ENCODE measurements around the gene SIPA1L2. TPM values are rescaled to one million over a fixed set of nuclear protein-coding genes. Genes with fewer than 3 reads are reported as not detected.
A peak's percentile ranks its signal among the peaks of the same experiment; 100 is the strongest.

SIPA1L2 gene
- total RNA-seq, 2 experiments from 2014 or later: 6.2 to 13.5 TPM

GRCh38 chr1:232636799-232637198, 6.9 kb upstream of the SIPA1L2 start:
- POLR2A ChIA-PET: no interaction called here
- CTCF ChIA-PET (ENCODE audit: unreplicated experiment): no interaction called here
- no TSS peak for BruUV-seq (replicated peaks)

GRCh38 chr1:232635778-232636356, 5.9 kb upstream of the SIPA1L2 start:
- Histone ChIP-seq H3K4me1 (ENCODE audit: insufficient read depth, low read length, poor library complexity, severe bottlenecking) (peaks cover 5% of the 10 kb centered on the region), H3K27ac (ENCODE audit: low read depth, low read length, poor library complexity, severe bottlenecking) (no peak overlapping the region), H3K4me3 (ENCODE audit: low read depth, low read length, poor library complexity, severe bottlenecking) (no peak overlapping the region), H3K79me2 (ENCODE audit: insufficient read depth, low read depth, low read length) (no peaks in the 10 kb centered on the region), H2AFZ (ENCODE audit: low read length) (no peak overlapping the region), H3K9me2 (ENCODE audit: insufficient read depth, low read length) (no peaks in the 10 kb centered on the region), H3K36me3 (ENCODE audit: insufficient read depth, low read length) (no peaks in the 10 kb centered on the region), H3K9me3 (ENCODE audit: low read length) (no peaks in the 10 kb centered on the region), H4K20me1 (ENCODE audit: insufficient read depth, low read length) (no peaks in the 10 kb centered on the region), H3K4me2 (ENCODE audit: low read length) (no peak overlapping the region)
- ChIA-PET POLR2A (no interaction called here), CTCF (ENCODE audit: unreplicated experiment) (no interaction called here)
- DNase-seq (ENCODE audit: low spot score): peak; percentile 78
- intact Hi-C loops (cut with micrococcal nuclease; ENCODE audit: unreplicated experiment): loop anchor here (2.0 to 10.0 kb wide), 3 partner anchors 169 to 606 kb away; partner anchors contain the start of genes MAP10 and NTPCR
- TF ChIP-seq CTCF (conservative IDR thresholded peaks at IDR 0.05; ENCODE audit: low read length) (peak; percentile 94), EZH2phosphoT487 (IDR thresholded peaks at IDR 0.05; ENCODE audit: borderline replicate concordance, low read depth, low read length) (no peak)
- BruUV-seq (replicated peaks): no TSS peak

More at GRCh38 chr1:232636799-232637198, 6.9 kb upstream of the SIPA1L2 start:
- Histone ChIP-seq H2AFZ (ENCODE audit: low read length) (no peak overlapping the region), H4K20me1 (ENCODE audit: insufficient read depth, low read length) (no peaks in the 10 kb centered on the region), H3K4me1 (ENCODE audit: insufficient read depth, low read length, poor library complexity, severe bottlenecking) (no peaks in the 10 kb centered on the region), H3K79me2 (ENCODE audit: insufficient read depth, low read depth, low read length) (no peaks in the 10 kb centered on the region), H3K4me2 (ENCODE audit: low read length) (no peak overlapping the region), H3K9me2 (ENCODE audit: insufficient read depth, low read length) (no peaks in the 10 kb centered on the region), H3K4me3 (ENCODE audit: low read depth, low read length, poor library complexity, severe bottlenecking) (no peak overlapping the region), H3K9me3 (ENCODE audit: low read length) (no peaks in the 10 kb centered on the region), H3K27ac (ENCODE audit: low read depth, low read length, poor library complexity, severe bottlenecking) (no peak overlapping the region), H3K36me3 (ENCODE audit: insufficient read depth, low read length) (no peaks in the 10 kb centered on the region)
- TF ChIP-seq EZH2phosphoT487 (IDR thresholded peaks at IDR 0.05; ENCODE audit: borderline replicate concordance, low read depth, low read length) (no peak), CTCF (conservative IDR thresholded peaks at IDR 0.05; ENCODE audit: low read length) (no peak)
- intact Hi-C loops (cut with micrococcal nuclease; ENCODE audit: unreplicated experiment): loop anchor here (5.0 to 10.0 kb wide), 2 partner anchors 168 to 606 kb away; partner anchors contain the start of gene MAP10
- no peak for DNase-seq (ENCODE audit: low spot score)

GRCh38 chr1:232635279-232635678, 5.3 kb upstream of the SIPA1L2 start:
- Histone ChIP-seq H3K4me2 (ENCODE audit: low read length) (no peak overlapping the region), H2AFZ (ENCODE audit: low read length) (no peak overlapping the region), H4K20me1 (ENCODE audit: insufficient read depth, low read length) (no peaks in the 10 kb centered on the region), H3K9me3 (ENCODE audit: low read length) (no peaks in the 10 kb centered on the region), H3K4me3 (ENCODE audit: low read depth, low read length, poor library complexity, severe bottlenecking) (no peak overlapping the region), H3K4me1 (ENCODE audit: insufficient read depth, low read length, poor library complexity, severe bottlenecking) (peaks cover 7% of the 10 kb centered on the region), H3K27ac (ENCODE audit: low read depth, low read length, poor library complexity, severe bottlenecking) (no peak overlapping the region), H3K9me2 (ENCODE audit: insufficient read depth, low read length) (no peaks in the 10 kb centered on the region), H3K36me3 (ENCODE audit: insufficient read depth, low read length) (no peaks in the 10 kb centered on the region), H3K79me2 (ENCODE audit: insufficient read depth, low read depth, low read length) (no peaks in the 10 kb centered on the region)
- no peak for DNase-seq (ENCODE audit: low spot score)
- POLR2A ChIA-PET: interaction anchor here (1.2 kb wide), 1 partner anchor 228 kb away, joined by 4 read pairs; no protein-coding TSS in a partner anchor
- CTCF ChIA-PET (ENCODE audit: unreplicated experiment): no interaction called here
- intact Hi-C loops (cut with micrococcal nuclease; ENCODE audit: unreplicated experiment): loop anchor here (2.0 to 10.0 kb wide), 3 partner anchors 170 to 607 kb away; partner anchors contain the start of genes MAP10 and NTPCR
- TF ChIP-seq EZH2phosphoT487 (IDR thresholded peaks at IDR 0.05; ENCODE audit: borderline replicate concordance, low read depth, low read length): no peak
- no peak for TF ChIP-seq CTCF (conservative IDR thresholded peaks at IDR 0.05; ENCODE audit: low read length)
- BruUV-seq (replicated peaks): no TSS peak

Measured in OCI-LY7 (cell line).